Skin epidermis (tissue), 12 donors: Measurements from ENCODE around the gene ARHGAP6.

Source experiments
- H3K27ac ChIP-seq, 21 experiments: fragments of 200-600 bp; sonication (generic) in 11 of 21; one replicate each; pipeline ENCODE4 v1.5.0; 2020; ENCODE audit warnings: mild to moderate bottlenecking in 3 of 21, inconsistent platforms in 2 of 21, moderate library complexity in 2 of 21
- H3K4me3 ChIP-seq, 7 experiments: fragments of 200-600 bp; sonication (generic) in 2 of 7; one replicate each; pipeline ENCODE4 v1.5.0; 2020; ENCODE audit warnings: inconsistent platforms in 2 of 7, mild to moderate bottlenecking in 2 of 7, moderate library complexity in 1 of 7

ARHGAP6 gene

DNA sequence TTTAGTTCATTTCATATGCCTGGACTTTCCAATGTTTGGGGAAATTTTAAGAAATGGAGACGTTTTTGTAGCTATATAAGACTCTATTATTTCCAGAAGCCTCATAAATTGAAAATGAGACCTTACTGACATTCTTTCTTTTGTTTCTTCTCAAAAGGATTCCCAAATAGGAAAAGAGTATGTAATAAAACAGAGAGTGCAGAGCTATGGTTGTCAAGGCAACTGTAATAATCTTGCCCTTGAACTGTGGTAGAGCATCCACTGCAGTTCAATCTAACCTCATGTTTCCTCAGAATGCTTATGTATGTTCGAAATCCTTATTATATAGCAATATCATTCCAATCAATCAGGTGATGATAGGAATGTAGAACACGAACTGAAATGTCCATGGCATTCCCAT, 318.4 kb downstream of the ARHGAP6 start:
- Histone ChIP-seq H3K4me3 (no peak overlapping the region), H3K27ac (no peak overlapping the region)

- no peak overlapping the region for H3K27ac ChIP-seq
- H3K4me3 ChIP-seq: no peak overlapping the region
These were observed 319.5 kb downstream of the ARHGAP6 start for GRCh38 chrX:11346121-11346682.

- Histone ChIP-seq H3K4me3 (no peak overlapping the region), H3K27ac (no peak overlapping the region)
These were observed 323.0 kb downstream of the ARHGAP6 start for GRCh38 chrX:11342673-11343072.

DNA sequence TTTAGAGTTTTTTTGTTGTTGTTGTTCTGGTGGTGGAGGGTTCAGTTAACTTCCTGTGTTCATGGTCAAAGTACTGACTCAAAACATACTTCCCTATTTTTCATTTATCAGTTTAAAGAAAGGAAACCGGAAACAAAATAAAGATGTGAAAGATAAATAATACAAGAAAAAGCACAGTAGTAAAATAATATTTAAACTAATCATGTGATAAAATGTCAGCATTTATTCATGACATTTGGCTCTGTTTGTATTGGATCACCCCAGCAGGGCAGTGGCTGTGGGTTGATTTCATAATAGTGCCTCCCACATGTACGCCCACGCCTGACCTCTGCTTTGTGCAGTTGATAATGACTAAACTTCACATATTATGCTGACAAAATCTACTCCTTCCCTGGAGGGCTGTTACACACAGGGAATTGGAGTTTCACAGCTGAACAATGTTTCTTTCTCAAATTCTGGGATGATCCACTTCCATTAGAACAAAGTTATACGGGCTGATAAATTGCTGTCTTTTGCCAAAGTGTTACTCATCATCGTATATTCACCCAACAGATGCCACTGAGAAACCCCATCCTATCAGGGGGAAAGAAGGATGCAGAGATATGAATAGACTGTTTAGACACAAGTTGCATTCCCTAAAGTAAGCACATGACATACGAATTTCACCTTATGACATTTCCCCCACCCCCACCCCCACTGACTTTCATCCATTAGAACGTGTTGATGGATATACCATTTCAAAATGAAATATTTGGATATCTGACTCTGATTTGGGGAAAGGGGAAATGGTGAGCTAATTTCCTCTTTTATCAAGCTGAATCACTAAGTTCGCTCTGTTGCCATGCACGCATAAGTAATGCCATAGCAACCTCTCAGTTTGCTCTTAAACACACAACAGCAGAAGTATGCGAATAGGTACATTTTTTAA, 324.2 kb downstream of the ARHGAP6 start:
- Histone ChIP-seq H3K27ac (peak overlapping the region in 4 of 21 experiments; percentile 34 to 69 (median 52)), H3K4me3 (no peak overlapping the region)

DNA sequence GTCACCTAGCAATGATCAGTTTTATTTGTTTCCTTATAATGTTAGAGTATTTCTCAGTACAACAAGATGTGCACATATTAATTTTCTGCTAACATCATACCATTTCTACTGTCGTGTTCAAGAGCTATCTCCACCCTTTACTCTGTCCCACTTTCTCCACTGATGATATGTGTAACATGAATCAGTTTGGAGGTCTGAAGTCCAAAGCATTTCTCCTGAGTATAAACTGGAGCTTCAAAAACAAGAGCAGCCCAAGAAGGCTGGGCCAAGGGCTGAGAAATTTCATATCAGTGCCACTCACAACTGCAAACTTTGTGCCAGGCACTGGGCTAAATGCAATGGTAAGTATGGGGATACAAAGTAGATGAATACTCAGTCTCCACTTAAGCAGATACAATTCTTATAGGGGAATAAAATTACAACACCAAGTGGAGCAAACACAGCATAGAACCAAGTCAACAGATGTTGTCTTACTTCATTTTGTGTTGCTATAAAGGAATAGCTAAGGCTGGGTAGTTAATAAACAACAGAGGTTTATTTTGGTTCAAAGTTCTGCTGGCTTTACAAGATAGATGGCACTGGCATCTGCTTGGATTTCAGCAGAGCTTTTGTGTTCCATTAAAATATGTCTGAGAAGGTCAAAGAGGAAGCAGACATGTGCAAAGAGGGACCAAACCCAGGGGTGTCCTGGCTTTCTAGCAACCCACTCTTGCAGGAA, 328.3 kb downstream of the ARHGAP6 start:
- no peak overlapping the region for H3K27ac ChIP-seq

DNA sequence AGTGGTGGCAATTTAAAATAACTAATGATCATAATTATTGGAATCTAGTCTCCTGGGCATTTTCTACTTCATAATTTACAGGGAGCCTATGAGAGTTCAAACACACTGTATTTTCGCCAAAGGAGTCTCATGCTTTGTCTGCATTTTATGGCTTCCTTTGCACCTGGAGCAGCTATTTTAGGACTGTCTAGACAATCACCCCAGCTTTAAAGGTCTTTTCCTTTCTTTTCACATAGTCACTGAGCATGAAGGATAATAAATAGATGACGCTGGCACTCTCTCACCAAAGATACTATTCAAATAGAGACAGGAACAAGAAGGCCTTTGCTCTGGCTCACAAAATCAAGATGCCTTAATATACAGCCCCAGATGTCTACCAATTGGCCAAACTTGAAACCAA, 329.5 kb downstream of the ARHGAP6 start:
- H3K4me3 ChIP-seq: no peak overlapping the region
- H3K27ac ChIP-seq: no peak overlapping the region

More for the DNA sequence above, 328.3 kb downstream of the ARHGAP6 start:
- no peak overlapping the region for H3K4me3 ChIP-seq

- H3K27ac ChIP-seq: no peak overlapping the region
These were observed 331.6 kb downstream of the ARHGAP6 start for GRCh38 chrX:11334165-11334564.

GRCh38 chrX:11331788-11332187, 333.9 kb downstream of the ARHGAP6 start:
- Histone ChIP-seq H3K27ac (no peak overlapping the region), H3K4me3 (no peak overlapping the region)

More at GRCh38 chrX:11334165-11334564, 331.6 kb downstream of the ARHGAP6 start:
- no peak overlapping the region for H3K4me3 ChIP-seq

- no peak overlapping the region for H3K4me3 ChIP-seq
- no peak overlapping the region for H3K27ac ChIP-seq
These were observed 336.7 kb downstream of the ARHGAP6 start for GRCh38 chrX:11329021-11329420.

- no peak overlapping the region for H3K27ac ChIP-seq
- no peak overlapping the region for H3K4me3 ChIP-seq
These were observed 337.6 kb downstream of the ARHGAP6 start for GRCh38 chrX:11328134-11328533.

DNA sequence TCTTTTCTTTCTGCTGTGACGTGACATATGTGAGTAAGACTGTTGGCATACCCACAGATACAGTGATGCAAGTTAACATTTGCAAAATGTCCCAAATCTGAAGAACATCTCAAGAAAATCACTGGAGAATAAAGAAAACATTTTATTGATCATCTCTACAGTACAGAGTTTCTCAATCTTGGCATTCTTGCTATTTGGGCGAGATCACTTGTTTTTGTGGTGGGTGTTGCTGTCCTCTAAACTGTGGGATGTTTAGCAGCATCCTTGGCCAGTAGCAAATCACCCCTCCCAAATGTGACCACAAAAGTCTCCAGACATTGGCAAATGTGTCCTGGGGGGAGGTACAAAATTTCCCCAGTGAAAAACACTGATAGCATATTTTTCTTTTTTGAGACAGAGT, 343.7 kb downstream of the ARHGAP6 start:
- Histone ChIP-seq H3K27ac (no peak overlapping the region), H3K4me3 (no peak overlapping the region)

DNA sequence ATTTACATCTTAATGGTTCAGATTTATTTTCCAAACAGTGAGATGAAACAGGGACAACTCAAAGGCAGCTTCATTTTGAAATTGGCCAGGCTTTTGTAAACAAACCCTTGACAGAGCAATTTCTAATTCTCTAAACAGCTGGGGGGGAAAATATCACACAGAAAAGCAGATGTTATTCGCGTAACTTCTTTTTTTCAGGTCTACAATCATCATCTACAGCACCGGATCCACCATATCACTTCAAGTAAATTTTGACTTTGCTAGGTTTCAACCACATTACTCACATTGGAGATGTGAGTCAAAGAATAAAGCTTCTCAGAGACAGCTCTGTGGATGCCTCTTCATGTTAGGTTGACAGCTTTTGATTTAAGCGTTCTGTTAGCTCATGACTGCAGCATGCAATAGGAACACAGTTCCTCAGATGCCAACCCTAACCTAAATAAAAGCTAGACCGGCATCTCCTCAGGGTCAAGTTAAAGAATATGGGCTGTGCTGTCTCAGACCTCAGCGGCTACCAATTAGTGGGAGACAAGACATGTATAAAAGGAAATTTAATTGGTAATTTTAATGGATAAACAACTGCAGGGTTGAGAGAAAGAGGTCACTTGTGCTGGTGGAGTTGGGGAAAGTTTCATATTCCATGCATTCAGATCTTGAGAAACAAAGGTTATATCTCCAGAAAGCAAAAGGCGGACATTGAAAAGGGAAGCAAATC, 345.8 kb downstream of the ARHGAP6 start:
- Histone ChIP-seq H3K27ac (no peak overlapping the region), H3K4me3 (no peak overlapping the region)

GRCh38 chrX:11311706-11312105, 354.0 kb downstream of the ARHGAP6 start:
- Histone ChIP-seq H3K27ac (no peak overlapping the region), H3K4me3 (no peak overlapping the region)

DNA sequence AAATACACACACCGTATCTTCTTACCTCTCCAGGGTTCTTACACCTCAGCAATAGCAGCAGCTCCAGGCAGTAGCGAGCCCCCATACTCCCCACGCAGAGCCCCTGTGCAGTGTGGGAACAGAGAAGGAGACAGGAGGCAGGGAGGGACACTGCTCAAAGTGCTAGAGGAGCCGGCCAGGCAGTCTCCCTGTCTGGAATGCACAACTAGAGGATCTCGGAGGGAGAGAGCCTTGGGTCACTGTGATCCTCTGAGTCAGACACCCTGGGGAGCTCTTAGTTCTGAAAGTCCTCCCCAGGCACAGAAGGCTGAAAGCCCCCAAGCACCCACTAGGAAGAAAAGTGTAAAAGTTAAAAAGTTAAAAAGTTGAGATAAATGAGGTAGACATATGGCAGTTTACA, 356.5 kb downstream of the ARHGAP6 start:
- Histone ChIP-seq H3K4me3 (no peak overlapping the region), H3K27ac (no peak overlapping the region)

DNA sequence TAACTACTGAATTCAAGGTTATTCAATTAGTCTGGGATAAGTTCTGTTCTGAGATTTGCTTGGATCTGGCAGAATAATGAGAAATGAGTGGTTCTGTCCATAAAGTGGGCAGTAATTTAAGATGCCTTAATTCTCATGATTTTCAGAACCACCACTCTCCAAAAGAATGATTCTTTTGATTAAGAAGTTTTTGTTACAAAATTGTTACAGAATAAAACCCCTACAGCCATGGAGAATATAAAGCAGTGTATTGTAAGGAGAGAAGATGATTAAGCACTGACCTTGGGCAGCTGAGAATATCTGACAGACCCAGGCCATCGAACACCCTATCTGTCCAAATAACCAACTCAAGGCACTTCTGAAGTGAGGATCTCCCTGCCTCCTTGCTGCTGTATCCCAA, 360.1 kb downstream of the ARHGAP6 start:
- no peak overlapping the region for H3K4me3 ChIP-seq
- no peak overlapping the region for H3K27ac ChIP-seq

DNA sequence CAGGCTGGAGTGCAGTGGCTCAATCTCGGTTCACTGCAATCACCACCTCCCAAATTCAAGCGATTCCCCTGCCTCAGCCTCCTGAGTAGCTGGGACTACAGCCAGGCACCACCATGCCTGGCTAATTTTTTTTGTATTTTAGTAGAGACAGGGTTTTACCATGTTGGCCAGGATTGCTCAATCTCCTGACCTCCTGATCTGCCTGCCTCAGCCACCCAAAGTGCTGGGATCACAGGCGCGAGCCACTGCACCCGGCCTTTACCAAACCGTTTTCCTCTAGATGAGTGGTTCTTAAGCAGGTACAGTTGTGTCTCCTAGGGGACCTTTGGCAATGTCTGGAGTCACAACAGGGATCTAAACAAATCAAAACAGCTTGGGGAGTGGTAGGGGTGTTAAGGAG, 360.9 kb downstream of the ARHGAP6 start:
- Histone ChIP-seq H3K27ac (no peak overlapping the region), H3K4me3 (no peak overlapping the region)

DNA sequence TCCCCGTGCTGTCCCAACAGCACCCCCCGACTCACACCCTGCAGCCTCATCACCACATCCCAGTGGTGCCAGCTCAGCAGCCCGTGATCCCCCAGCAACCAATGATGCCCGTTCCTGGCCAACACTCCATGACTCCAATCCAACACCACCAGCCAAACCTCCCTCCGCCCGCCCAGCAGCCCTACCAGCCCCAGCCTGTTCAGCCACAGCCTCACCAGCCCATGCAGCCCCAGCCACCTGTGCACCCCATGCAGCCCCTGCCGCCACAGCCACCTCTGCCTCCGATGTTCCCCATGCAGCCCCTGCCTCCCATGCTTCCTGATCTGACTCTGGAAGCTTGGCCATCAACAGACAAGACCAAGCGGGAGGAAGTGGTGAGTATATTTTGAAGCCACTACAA, 367.1 kb downstream of the ARHGAP6 start:
- no peak overlapping the region for H3K27ac ChIP-seq

GRCh38 chrX:11296051-11296450, 369.7 kb downstream of the ARHGAP6 start:
- no peak overlapping the region for H3K4me3 ChIP-seq
- H3K27ac ChIP-seq: no peak overlapping the region

More for the DNA sequence above, 367.1 kb downstream of the ARHGAP6 start:
- no peak overlapping the region for H3K4me3 ChIP-seq

GRCh38 chrX:11293113-11293512, 372.6 kb downstream of the ARHGAP6 start, which contains the start of gene AMELX:
TSS of gene AMELX (plus strand) at chrX:11293413. CDS start at chrX:11294789, 1,376 bp downstream.
- no peak within 1 kb of the TSS for H3K27ac ChIP-seq
- H3K4me3 ChIP-seq: no peak within 1 kb of the TSS
